ENCODE data around the gene ZNF580. TPM values are rescaled to one million over a fixed set of nuclear protein-coding genes. Genes with fewer than 3 reads are reported as not detected.
A peak's percentile ranks its signal among the peaks of the same experiment; 100 is the strongest.

The ZNF580 gene
- total and polyA plus RNA-seq, 9 of the 15 experiments (the other 6 are each of a cell fraction or from before 2014, with no cell fraction given) = 2.3 to 47.4 (median 6.0) TPM

DNA sequence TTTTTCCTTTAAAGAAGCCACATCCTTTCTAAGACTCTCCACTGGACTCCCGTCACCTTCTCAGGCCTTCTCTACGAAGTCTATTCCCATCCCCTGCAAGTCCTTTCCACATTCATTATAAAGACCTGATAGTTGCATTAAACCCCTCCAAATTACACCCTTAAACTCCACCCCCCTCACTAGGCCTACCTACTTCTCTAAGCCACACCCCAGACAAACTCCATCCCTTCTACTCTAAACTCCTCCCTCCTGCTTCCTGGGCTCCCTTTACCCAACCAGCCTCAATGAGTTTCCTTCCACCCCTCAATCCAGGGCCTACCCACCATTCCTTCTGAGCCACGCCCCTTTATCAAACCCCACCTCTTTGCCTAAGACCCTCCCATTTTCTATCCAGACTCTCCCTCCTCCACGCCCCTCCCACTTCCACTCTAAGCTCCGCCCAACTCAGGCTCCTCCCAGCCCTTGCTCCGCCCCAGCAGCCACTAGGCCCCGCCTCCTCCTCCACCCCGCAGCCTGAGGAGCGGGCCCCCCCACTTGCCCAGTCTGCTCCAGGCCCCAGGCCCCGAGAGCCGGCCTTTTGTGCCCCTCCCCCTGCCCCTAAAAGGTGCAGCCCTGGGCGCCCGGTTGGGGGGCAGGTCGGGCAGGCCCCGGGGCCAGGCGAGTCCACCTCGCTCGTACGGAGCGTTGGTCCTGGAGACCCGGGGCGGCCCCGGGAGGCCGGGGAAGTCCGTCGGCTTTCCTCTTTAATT, 41.9 kb upstream of the ZNF580 start (continued):
- no peak for TF ChIP-seq C11orf30 (IDR thresholded peaks at IDR 0.05; ENCODE audit: low read depth)
- TF ChIP-seq, protein P1, sequence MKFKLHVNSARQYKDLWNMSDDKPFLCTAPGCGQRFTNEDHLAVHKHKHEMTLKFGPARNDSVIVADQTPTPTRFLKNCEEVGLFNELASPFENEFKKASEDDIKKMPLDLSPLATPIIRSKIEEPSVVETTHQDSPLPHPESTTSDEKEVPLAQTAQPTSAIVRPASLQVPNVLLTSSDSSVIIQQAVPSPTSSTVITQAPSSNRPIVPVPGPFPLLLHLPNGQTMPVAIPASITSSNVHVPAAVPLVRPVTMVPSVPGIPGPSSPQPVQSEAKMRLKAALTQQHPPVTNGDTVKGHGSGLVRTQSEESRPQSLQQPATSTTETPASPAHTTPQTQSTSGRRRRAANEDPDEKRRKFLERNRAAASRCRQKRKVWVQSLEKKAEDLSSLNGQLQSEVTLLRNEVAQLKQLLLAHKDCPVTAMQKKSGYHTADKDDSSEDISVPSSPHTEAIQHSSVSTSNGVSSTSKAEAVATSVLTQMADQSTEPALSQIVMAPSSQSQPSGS (CRISPR knock-in tag; IDR thresholded peaks at IDR 0.05) = no peak
- TF ChIP-seq ZBTB7A (IDR thresholded peaks at IDR 0.05; ENCODE audit: borderline replicate concordance, control insufficient read depth, low read depth, low read length) = 0 out of 2 replicates have a peak, but pooled peaks have one; percentile 48
- peak; percentile 62 for TF ChIP-seq PML (IDR thresholded peaks at IDR 0.05; ENCODE audit: low read length)
- TF ChIP-seq, protein P2, sequence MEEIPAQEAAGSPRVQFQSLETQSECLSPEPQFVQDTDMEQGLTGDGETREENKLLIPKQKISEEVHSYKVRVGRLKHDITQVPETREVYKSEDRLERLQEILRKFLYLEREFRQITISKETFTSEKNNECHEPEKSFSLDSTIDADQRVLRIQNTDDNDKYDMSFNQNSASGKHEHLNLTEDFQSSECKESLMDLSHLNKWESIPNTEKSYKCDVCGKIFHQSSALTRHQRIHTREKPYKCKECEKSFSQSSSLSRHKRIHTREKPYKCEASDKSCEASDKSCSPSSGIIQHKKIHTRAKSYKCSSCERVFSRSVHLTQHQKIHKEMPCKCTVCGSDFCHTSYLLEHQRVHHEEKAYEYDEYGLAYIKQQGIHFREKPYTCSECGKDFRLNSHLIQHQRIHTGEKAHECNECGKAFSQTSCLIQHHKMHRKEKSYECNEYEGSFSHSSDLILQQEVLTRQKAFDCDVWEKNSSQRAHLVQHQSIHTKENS (CRISPR knock-in tag; IDR thresholded peaks at IDR 0.05) = no peak
- peak; percentile 73 to 78 for TF ChIP-seq NRF1 (conservative IDR thresholded peaks at IDR 0.05 in 1 of 2, IDR thresholded peaks at IDR 0.05 in 1 of 2)
- TF ChIP-seq SMAD4 (CRISPR knock-in tag; conservative IDR thresholded peaks at IDR 0.05) = peak; percentile 50; the same call in 1 of the 2 replicates
- peak; percentile 42 for TF ChIP-seq KDM5B (IDR thresholded peaks at IDR 0.05; ENCODE audit: insufficient replicate concordance, low read depth, low read length)
- no peak for TF ChIP-seq TBL1XR1 (IDR thresholded peaks at IDR 0.05; ENCODE audit: low read length in 2 of 2)
- TF ChIP-seq HEY1 (CRISPR knock-in tag; IDR thresholded peaks at IDR 0.05; ENCODE audit: borderline replicate concordance) = no peak
- TF ChIP-seq ZEB2 (IDR thresholded peaks at IDR 0.05) = no peak
- TF ChIP-seq ZNF316 (IDR thresholded peaks at IDR 0.05) = no peak
- no peak for TF ChIP-seq KLF1 (tag; IDR thresholded peaks at IDR 0.05)
- TF ChIP-seq MCM7 (IDR thresholded peaks at IDR 0.05) = no peak
- TF ChIP-seq NELFE (IDR thresholded peaks at IDR 0.05; ENCODE audit: insufficient read depth, insufficient read length) = no peak
- TF ChIP-seq, protein P3, sequence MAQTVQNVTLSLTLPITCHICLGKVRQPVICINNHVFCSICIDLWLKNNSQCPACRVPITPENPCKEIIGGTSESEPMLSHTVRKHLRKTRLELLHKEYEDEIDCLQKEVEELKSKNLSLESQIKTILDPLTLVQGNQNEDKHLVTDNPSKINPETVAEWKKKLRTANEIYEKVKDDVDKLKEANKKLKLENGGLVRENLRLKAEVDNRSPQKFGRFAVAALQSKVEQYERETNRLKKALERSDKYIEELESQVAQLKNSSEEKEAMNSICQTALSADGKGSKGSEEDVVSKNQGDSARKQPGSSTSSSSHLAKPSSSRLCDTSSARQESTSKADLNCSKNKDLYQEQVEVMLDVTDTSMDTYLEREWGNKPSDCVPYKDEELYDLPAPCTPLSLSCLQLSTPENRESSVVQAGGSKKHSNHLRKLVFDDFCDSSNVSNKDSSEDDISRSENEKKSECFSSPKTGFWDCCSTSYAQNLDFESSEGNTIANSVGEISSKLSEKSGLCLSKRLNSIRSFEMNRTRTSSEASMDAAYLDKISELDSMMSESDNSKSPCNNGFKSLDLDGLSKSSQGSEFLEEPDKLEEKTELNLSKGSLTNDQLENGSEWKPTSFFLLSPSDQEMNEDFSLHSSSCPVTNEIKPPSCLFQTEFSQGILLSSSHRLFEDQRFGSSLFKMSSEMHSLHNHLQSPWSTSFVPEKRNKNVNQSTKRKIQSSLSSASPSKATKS (CRISPR knock-in tag; IDR thresholded peaks at IDR 0.05) = no peak
- no peak for TF ChIP-seq TCF7 (IDR thresholded peaks at IDR 0.05; ENCODE audit: borderline replicate concordance)
- TF ChIP-seq TRIM24 (IDR thresholded peaks at IDR 0.05) = no peak
- TF ChIP-seq POLR2B (IDR thresholded peaks at IDR 0.05; ENCODE audit: low read depth, partially characterized antibody) = peak; percentile 54
- TF ChIP-seq, protein P4, sequence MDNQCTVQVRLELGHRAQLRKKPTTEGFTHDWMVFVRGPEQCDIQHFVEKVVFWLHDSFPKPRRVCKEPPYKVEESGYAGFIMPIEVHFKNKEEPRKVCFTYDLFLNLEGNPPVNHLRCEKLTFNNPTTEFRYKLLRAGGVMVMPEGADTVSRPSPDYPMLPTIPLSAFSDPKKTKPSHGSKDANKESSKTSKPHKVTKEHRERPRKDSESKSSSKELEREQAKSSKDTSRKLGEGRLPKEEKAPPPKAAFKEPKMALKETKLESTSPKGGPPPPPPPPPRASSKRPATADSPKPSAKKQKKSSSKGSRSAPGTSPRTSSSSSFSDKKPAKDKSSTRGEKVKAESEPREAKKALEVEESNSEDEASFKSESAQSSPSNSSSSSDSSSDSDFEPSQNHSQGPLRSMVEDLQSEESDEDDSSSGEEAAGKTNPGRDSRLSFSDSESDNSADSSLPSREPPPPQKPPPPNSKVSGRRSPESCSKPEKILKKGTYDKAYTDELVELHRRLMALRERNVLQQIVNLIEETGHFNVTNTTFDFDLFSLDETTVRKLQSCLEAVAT (IDR thresholded peaks at IDR 0.05) = peak in 1 of 2 experiments; percentile 63; a peak in 1 of 4 replicates
- peak in 1 of 2 experiments; percentile 6; a peak in 2 of 4 replicates for TF ChIP-seq HDAC1 (IDR thresholded peaks at IDR 0.05)
- TF ChIP-seq POLR2AphosphoS5 (IDR thresholded peaks at IDR 0.05; ENCODE audit: control insufficient read depth, insufficient read depth, low read depth, low read length) = peak; percentile 66
- no peak for TF ChIP-seq ZSCAN29 (IDR thresholded peaks at IDR 0.05)
- no peak for TF ChIP-seq CHD4 (IDR thresholded peaks at IDR 0.05; ENCODE audit: insufficient read depth, insufficient replicate concordance, low read depth, low read length, poor library complexity, severe bottlenecking)
